Lung (tissue), 12 donors: ENCODE measurements around the gene MAST3. TPM values are rescaled to one million over a fixed set of nuclear protein-coding genes. Genes with fewer than 3 reads are reported as not detected.

Source experiments
- ATAC-seq: fragments of 200-7000 bp; cut with Tn5 transposase; one replicate; pipeline ENCODE4 v1.9.1; 2020; ENCODE audit warnings: moderate number of reproducible peaks; ENCODE audit not compliant: insufficient read depth, low FRiP score
- DNase-seq, 3 donors: peaks; one replicate each; pipeline ENCODE4 v3.0.0-alpha.2; 2013 to 2017
- H3K27ac ChIP-seq, 2 donors: one replicate each; pipeline ENCODE4 v1.5.1; 2013; ENCODE audit warnings: mild to moderate bottlenecking in 2 of 2, moderate library complexity in 2 of 2, control low read depth in 1 of 2, inconsistent platforms in 1 of 2, low read depth in 1 of 2, low read length in 1 of 2
- H3K27me3 ChIP-seq, 3 donors: one replicate each; pipeline ENCODE4 v1.5.1; 2013; ENCODE audit warnings: low read length in 2 of 3; ENCODE audit not compliant: control insufficient read depth in 3 of 3, insufficient read depth in 3 of 3
- H3K36me3 ChIP-seq, 4 donors: one replicate each; pipeline ENCODE4 v1.5.1; 2013; ENCODE audit warnings: low read length in 4 of 4, mild to moderate bottlenecking in 1 of 4, moderate library complexity in 1 of 4; ENCODE audit not compliant: control insufficient read depth in 4 of 4, insufficient read depth in 4 of 4
- H3K4me1 ChIP-seq, 5 donors: one replicate each; pipeline ENCODE4 v1.5.1; 2013; ENCODE audit warnings: low read length in 5 of 5, mild to moderate bottlenecking in 2 of 5, moderate library complexity in 1 of 5; ENCODE audit not compliant: control insufficient read depth in 5 of 5, insufficient read depth in 5 of 5
- H3K4me3 ChIP-seq: one replicate; pipeline ENCODE4 v1.5.1; 2013; ENCODE audit warnings: mild to moderate bottlenecking, control low read depth, moderate library complexity
- H3K9ac ChIP-seq, 2 donors: one replicate each; pipeline ENCODE4 v1.5.1; 2013; ENCODE audit warnings: low read length in 2 of 2, control low read depth in 1 of 2; ENCODE audit not compliant: insufficient read depth in 1 of 2
- H3K9me3 ChIP-seq, 4 donors: one replicate each; pipeline ENCODE4 v1.5.1; 2013; ENCODE audit warnings: low read length in 3 of 4, mild to moderate bottlenecking in 1 of 4, moderate library complexity in 1 of 4; ENCODE audit not compliant: control insufficient read depth in 4 of 4, insufficient read depth in 3 of 4
- CTCF ChIP-seq: IDR thresholded peaks from 2 replicates; pipeline ENCODE4 v1.5.1; 2012; ENCODE audit warnings: mild to moderate bottlenecking; ENCODE audit errors: control extremely low read depth, extremely low read depth
- WGBS, 2 donors: extraction: QIAGEN DNeasy Blood & Tissue Kit; methylation state at CpG; one replicate each; pipeline ENCODE4 v1.1.7; 2013; 5-methylcytosine and 5-hydroxymethylcytosine counted together
- polyA plus RNA-seq, 2 donors: library from polyadenylated mRNA; stranded (reverse); fragments of 200-250 nt; gene quantifications; one replicate each; pipeline ENCODE4 v1.2.1, GENCODE V29; 2013
- total RNA-seq, 2 donors: library from RNA; depleted of rRNA in 1 of 2; stranded (reverse); fragments of >200 nt in 1 of 2; gene quantifications; one replicate each; pipeline ENCODE4 v1.2.1, GENCODE V29; 2014 to 2021
- donor health status: control.
- donor health status: control.
- donor health status: Bipolar disorder and iron deficiency.
- donor health status: healthy.
- donor health status: DM: yes; HTN: yes; CAD: no.

MAST3 gene
- total and polyA plus RNA-seq, 4 donors = 5.0 to 24.0 (median 9.3) TPM

DNA sequence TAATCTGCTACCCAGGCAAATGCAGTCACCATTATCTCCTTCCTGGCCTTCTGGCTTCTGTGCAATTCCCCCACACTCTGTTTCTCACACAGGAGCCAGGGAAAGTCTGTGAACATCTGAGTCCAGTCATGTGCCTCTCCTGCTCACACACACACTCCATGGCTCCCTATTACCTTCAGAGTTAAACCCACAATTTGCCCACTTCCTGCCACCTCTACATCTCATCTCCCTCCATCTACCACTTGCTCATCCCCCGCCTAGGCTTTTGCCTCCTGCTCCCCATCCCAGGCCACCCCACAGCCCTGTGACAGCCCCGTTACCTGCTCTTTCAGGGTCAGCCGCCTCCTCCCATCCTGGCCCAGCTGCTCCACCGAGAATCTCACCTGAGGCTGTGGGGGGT, 24.4 kb upstream of the MAST3 start:
- Histone ChIP-seq H3K9ac (no peak overlapping the region), H3K27me3 (peaks cover 0 to 4% (median 0%) of the 10 kb centered on the region in 3 donors), H3K9me3 (no peaks in the 10 kb centered on the region), H3K27ac (no peak overlapping the region), H3K4me1 (no peaks in the 10 kb centered on the region), H3K4me3 (no peak overlapping the region), H3K36me3 (no peaks in the 10 kb centered on the region)
- WGBS, 2 donors = 74 to 75% methylated on average over 4 of the region's 4 CpGs
- DNase-seq (no peak), ATAC-seq (no peak)
- TF ChIP-seq CTCF = no peak

DNA sequence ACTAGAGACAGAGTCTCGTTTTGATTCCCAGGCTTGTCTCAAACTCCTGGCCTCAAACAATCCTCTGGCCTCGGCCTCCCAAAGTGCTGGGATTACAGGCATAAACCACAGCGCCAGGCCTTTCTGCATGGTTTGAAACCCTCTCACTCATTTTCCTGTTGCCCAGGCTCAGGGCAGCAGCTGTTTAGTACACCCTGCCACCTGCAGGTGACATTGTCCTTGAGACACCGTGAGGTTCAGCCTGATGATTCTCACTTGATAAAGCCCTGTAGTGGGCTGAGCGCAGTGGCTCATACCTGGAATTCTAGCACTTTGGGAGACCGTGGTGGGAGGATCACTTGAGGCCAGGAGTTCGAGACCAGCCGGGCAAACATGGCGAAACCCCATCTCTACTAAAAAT, 23.4 kb upstream of the MAST3 start:
- Histone ChIP-seq H3K9ac (no peak overlapping the region), H3K4me3 (no peak overlapping the region), H3K9me3 (no peaks in the 10 kb centered on the region), H3K27me3 (peaks cover 0 to 4% (median 0%) of the 10 kb centered on the region in 3 donors), H3K4me1 (no peaks in the 10 kb centered on the region), H3K27ac (no peak overlapping the region), H3K36me3 (no peaks in the 10 kb centered on the region)
- DNase-seq = no peak
- TF ChIP-seq CTCF = no peak
- no peak for ATAC-seq
- 85 to 86% methylated on average over 9 of the region's 9 CpGs for WGBS, 2 donors

DNA sequence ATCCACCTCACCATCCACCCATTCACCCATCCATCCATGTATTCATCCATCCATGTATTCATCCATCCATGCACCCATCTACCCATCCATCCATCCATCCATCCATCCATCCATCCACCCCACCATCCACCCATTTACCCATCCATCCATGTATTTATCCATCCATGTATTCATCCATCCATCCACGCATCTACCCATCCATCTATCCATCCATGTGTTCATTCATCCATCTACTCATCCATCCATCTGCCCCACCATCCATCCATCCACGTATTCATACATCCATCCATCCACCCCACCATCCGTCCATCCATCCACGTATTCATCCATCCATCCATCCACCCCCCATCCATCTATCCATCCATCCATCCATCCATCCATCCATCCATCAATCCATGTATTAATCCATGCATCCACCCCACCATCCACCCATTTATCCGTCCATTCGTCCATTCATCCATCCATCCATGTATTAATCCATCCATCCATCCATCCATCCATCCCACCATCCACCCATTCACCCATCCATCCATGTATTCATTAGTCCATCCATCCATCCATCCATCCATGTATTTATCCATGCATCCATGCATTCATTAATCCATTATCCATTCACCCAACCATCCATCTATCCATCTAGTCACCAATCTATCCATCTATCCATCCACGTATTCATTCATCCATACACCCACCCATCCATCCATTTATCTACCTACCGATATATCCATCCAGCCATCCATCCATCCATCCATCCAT, 13.5 kb upstream of the MAST3 start:
- H3K27ac ChIP-seq = no peak overlapping the region
- no peak overlapping the region for H3K9ac ChIP-seq
- no peak for DNase-seq
- no peak for ATAC-seq
- no peak overlapping the region for H3K4me3 ChIP-seq
- no peak for TF ChIP-seq CTCF
- no peaks in the 10 kb centered on the region for H3K9me3 ChIP-seq
- no peaks in the 10 kb centered on the region for H3K27me3 ChIP-seq
- WGBS, 2 donors = 84 to 90% methylated on average over 8 of the region's 8 CpGs
- H3K36me3 ChIP-seq = no peaks in the 10 kb centered on the region
- peaks cover 0 to 2% (median 0%) of the 10 kb centered on the region in 5 donors for H3K4me1 ChIP-seq
